Stomach smooth muscle (tissue), 2 donors: Measurements from ENCODE around the gene PLXDC1.

Experiments used
- H3K27ac ChIP-seq: one replicate; pipeline ENCODE4 v1.7.0; 2013; ENCODE audit warnings: mild to moderate bottlenecking, low read length, inconsistent platforms
- H3K27me3 ChIP-seq, 2 donors: one replicate each; pipeline ENCODE4 v1.7.0; 2013; ENCODE audit warnings: low read length in 2 of 2; ENCODE audit not compliant: insufficient read depth in 2 of 2, control insufficient read depth in 1 of 2
- H3K36me3 ChIP-seq, 2 donors: one replicate each; pipeline ENCODE4 v1.7.0; 2013; ENCODE audit warnings: low read length in 2 of 2; ENCODE audit not compliant: control insufficient read depth in 2 of 2, insufficient read depth in 2 of 2
- H3K4me1 ChIP-seq: one replicate; pipeline ENCODE4 v1.7.0; 2013; ENCODE audit warnings: low read length; ENCODE audit not compliant: control insufficient read depth, insufficient read depth
- H3K4me3 ChIP-seq, 2 donors: one replicate each; pipeline ENCODE4 v1.7.0; 2013; ENCODE audit warnings: low read length in 2 of 2
- H3K9ac ChIP-seq, 2 donors: one replicate each; pipeline ENCODE4 v1.7.0; 2013; ENCODE audit warnings: low read length in 2 of 2, mild to moderate bottlenecking in 1 of 2
- H3K9me3 ChIP-seq, 2 donors: one replicate each; pipeline ENCODE4 v1.7.0; 2013; ENCODE audit warnings: low read length in 2 of 2; ENCODE audit not compliant: control insufficient read depth in 2 of 2
- donor health status: healthy.
- donor health status: Pancreatic carcinoma.

The PLXDC1 gene

DNA sequence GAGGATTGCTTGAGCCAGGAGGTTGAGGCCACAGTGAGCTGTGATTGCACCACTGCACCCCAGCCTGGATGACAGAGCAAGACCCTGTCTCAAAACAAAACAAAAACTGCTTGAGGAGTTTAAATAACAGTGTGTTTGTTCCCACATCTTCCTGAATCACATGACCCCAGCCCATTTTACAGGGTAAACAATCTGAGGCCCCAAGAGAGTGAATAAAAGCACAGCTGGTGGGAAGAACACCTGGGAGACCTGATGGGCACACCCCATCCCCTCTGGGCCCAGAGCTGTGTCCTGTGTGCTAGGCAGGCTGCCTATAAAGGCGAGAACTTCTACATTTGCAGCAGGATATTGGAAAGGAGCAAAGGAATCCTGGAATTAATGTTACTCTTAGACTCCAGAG lies 69.6 kb downstream of the PLXDC1 start:
- H3K4me1 ChIP-seq, result peaks cover 14% of the 10 kb centered on the region
- H3K9me3 ChIP-seq, result no peaks in the 10 kb centered on the region
- peaks cover 0 to 4% of the 10 kb centered on the region in 2 donors for H3K27me3 ChIP-seq
- no peak overlapping the region for H3K9ac ChIP-seq
- no peak overlapping the region for H3K4me3 ChIP-seq
- H3K36me3 ChIP-seq, result peaks cover 0 to 2% of the 10 kb centered on the region in 2 donors
- peak overlapping the region; percentile 46 for H3K27ac ChIP-seq

- peaks cover 0 to 4% of the 10 kb centered on the region in 2 donors for H3K27me3 ChIP-seq
- H3K36me3 ChIP-seq, result peaks cover 0 to 2% of the 10 kb centered on the region in 2 donors
- peak overlapping the region; percentile 6 for H3K27ac ChIP-seq
- no peak overlapping the region for H3K9ac ChIP-seq
- no peak overlapping the region for H3K4me3 ChIP-seq
- H3K4me1 ChIP-seq, result peaks cover 14% of the 10 kb centered on the region
- no peaks in the 10 kb centered on the region for H3K9me3 ChIP-seq
Observed at GRCh38 chr17:39080421-39081078, 70.9 kb downstream of the PLXDC1 start.

GRCh38 chr17:39079836-39080235 lies 71.6 kb downstream of the PLXDC1 start:
- no peak overlapping the region for H3K27ac ChIP-seq
- H3K27me3 ChIP-seq, result peaks cover 0 to 4% of the 10 kb centered on the region in 2 donors
- H3K9me3 ChIP-seq, result no peaks in the 10 kb centered on the region
- H3K4me3 ChIP-seq, result no peak overlapping the region
- peaks cover 0 to 2% of the 10 kb centered on the region in 2 donors for H3K36me3 ChIP-seq
- no peak overlapping the region for H3K9ac ChIP-seq
- H3K4me1 ChIP-seq, result peaks cover 14% of the 10 kb centered on the region

GRCh38 chr17:39077866-39078265 lies 73.6 kb downstream of the PLXDC1 start:
- no peaks in the 10 kb centered on the region for H3K27me3 ChIP-seq
- no peaks in the 10 kb centered on the region for H3K9me3 ChIP-seq
- H3K4me3 ChIP-seq, result no peak overlapping the region
- H3K4me1 ChIP-seq, result peaks cover 9% of the 10 kb centered on the region
- H3K27ac ChIP-seq, result no peak overlapping the region
- H3K9ac ChIP-seq, result no peak overlapping the region
- peaks cover 0 to 2% of the 10 kb centered on the region in 2 donors for H3K36me3 ChIP-seq

DNA sequence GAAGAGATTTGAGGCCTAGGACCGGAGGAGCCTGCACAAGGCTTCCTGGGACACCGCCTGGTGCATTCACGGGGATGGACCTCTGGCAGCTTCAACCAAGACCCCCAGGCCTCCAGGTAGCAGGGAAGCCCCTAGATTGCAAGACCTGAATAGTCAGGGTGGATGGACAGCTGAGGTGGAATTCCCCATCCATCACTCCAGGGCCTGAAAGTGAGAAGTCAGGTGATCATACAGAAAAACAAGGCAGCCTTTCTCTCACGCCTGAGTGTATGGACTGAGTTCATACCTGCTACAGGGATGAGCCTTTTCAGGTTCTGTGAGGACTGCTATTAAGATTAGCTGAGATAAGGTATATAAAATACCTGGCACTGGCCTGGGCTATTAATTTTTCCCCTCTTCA lies 74.2 kb downstream of the PLXDC1 start:
- Histone ChIP-seq H3K4me3 (no peak overlapping the region), H3K36me3 (peaks cover 0 to 2% of the 10 kb centered on the region in 2 donors), H3K9me3 (no peaks in the 10 kb centered on the region), H3K9ac (no peak overlapping the region), H3K27me3 (no peaks in the 10 kb centered on the region), H3K4me1 (peaks cover 9% of the 10 kb centered on the region), H3K27ac (no peak overlapping the region)

GRCh38 chr17:39074676-39075075 lies 76.8 kb downstream of the PLXDC1 start:
- H3K36me3 ChIP-seq, result peaks cover 0 to 2% of the 10 kb centered on the region in 2 donors
- H3K9ac ChIP-seq, result no peak overlapping the region
- H3K27me3 ChIP-seq, result no peaks in the 10 kb centered on the region
- H3K9me3 ChIP-seq, result no peaks in the 10 kb centered on the region
- no peak overlapping the region for H3K27ac ChIP-seq
- H3K4me1 ChIP-seq, result no peaks in the 10 kb centered on the region
- H3K4me3 ChIP-seq, result no peak overlapping the region

GRCh38 chr17:39073916-39074315 lies 77.5 kb downstream of the PLXDC1 start:
- H3K9me3 ChIP-seq, result no peaks in the 10 kb centered on the region
- no peak overlapping the region for H3K4me3 ChIP-seq
- no peak overlapping the region for H3K9ac ChIP-seq
- H3K36me3 ChIP-seq, result peaks cover 0 to 2% of the 10 kb centered on the region in 2 donors
- no peak overlapping the region for H3K27ac ChIP-seq
- no peaks in the 10 kb centered on the region for H3K27me3 ChIP-seq
- no peaks in the 10 kb centered on the region for H3K4me1 ChIP-seq

DNA sequence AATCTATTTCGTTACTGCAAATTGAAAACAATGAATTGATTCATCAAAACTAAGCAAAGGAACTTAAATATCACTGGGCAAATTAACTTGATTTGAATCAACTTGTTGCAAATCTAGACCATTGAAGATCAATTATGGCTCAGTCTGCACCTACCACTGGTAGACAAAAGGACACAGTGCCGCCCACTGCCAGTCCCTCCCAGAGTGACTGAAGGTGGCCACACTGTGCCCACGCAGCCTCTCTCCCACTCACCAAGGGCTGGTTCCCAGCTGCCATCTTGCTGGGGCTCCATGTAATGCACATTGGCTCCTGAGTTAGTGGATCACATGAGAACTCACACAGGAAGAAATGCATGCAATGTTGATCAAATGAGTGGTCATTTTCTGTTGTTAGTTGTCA lies 78.1 kb downstream of the PLXDC1 start:
- Histone ChIP-seq H3K9me3 (no peaks in the 10 kb centered on the region), H3K4me3 (no peak overlapping the region), H3K36me3 (peaks cover 0 to 2% of the 10 kb centered on the region in 2 donors), H3K4me1 (no peaks in the 10 kb centered on the region), H3K27me3 (no peaks in the 10 kb centered on the region), H3K9ac (no peak overlapping the region), H3K27ac (no peak overlapping the region)

GRCh38 chr17:39071573-39071972 lies 79.9 kb downstream of the PLXDC1 start:
- H3K27ac ChIP-seq, result no peak overlapping the region
- no peak overlapping the region for H3K9ac ChIP-seq
- no peaks in the 10 kb centered on the region for H3K4me1 ChIP-seq
- no peaks in the 10 kb centered on the region for H3K36me3 ChIP-seq
- H3K27me3 ChIP-seq, result no peaks in the 10 kb centered on the region
- H3K4me3 ChIP-seq, result no peak overlapping the region
- H3K9me3 ChIP-seq, result no peaks in the 10 kb centered on the region

DNA sequence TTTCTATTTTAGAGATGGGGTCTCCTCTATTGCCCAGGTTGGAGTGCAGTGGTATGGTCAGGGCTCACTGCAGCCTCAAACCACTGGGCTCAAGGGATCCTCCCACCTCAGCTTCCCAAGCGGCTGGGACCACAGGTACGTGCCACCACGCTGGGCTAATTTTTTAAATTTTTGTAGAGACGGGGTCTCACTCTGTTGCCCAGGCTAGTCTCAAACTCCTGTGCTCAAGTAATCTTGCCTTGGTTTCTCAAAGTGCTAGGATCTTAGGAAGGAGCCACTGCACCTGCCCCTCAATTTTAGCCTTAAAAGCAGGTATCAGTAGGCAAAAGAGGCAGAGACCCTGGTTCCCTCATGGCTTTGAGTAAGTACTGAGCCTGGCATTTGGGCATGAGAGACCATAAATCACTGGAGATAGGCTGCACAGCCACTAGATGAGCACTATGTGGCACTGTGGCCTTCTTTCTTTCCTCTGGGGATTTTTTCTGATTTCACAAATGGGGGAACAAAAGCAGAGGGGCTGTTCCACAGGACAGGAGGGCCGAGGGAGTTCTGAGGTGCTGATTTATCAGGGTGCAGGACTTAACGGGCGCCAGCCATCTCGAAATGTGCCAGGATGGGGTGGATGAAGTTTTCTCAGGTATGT lies 82.2 kb downstream of the PLXDC1 start:
- H3K9me3 ChIP-seq, result no peaks in the 10 kb centered on the region
- no peak overlapping the region for H3K4me3 ChIP-seq
- H3K27me3 ChIP-seq, result no peaks in the 10 kb centered on the region
- H3K36me3 ChIP-seq, result no peaks in the 10 kb centered on the region
- peaks cover 3% of the 10 kb centered on the region for H3K4me1 ChIP-seq
- H3K9ac ChIP-seq, result no peak overlapping the region
- no peak overlapping the region for H3K27ac ChIP-seq

- H3K9ac ChIP-seq, result no peak overlapping the region
- H3K9me3 ChIP-seq, result no peaks in the 10 kb centered on the region
- H3K4me3 ChIP-seq, result no peak overlapping the region
- peaks cover 3% of the 10 kb centered on the region for H3K4me1 ChIP-seq
- H3K27me3 ChIP-seq, result no peaks in the 10 kb centered on the region
- H3K36me3 ChIP-seq, result no peaks in the 10 kb centered on the region
- H3K27ac ChIP-seq, result no peak overlapping the region
Observed at GRCh38 chr17:39064819-39065218, 86.6 kb downstream of the PLXDC1 start.
